Common myeloid progenitor, CD34-positive (primary cell): Measurements from ENCODE around the gene PPIL4.

ENCODE experiments used
- CTCF ChIA-PET: fragments of 350-600 bp; sonication (Branson Sonifier 250); formaldehyde crosslinking; loops from one replicate; lab custom pipeline; 2021; ENCODE audit warnings: antibody characterized with exemption; lab: Charles Lee
- POLR2A ChIA-PET: fragments of 350-600 bp; sonication (Branson Sonifier 250); formaldehyde crosslinking; loops from one replicate; lab custom pipeline; 2021; ENCODE audit warnings: antibody characterized with exemption; lab: Charles Lee
- DNase-seq, 3 donors: peaks; one replicate each; pipeline versions ENCODE4 v3.0.0 to v3.0.0-alpha.2; 2013
- H3K27ac ChIP-seq, 2 experiments: 1 replicate in 1 of 2; 2 replicates in 1 of 2; pipeline ENCODE4 v1.7.0; 2013; ENCODE audit warnings: inconsistent platforms in 2 of 2, low read length in 2 of 2, mild to moderate bottlenecking in 2 of 2, low read depth in 1 of 2, moderate library complexity in 1 of 2; ENCODE audit not compliant: severe bottlenecking in 2 of 2, insufficient read depth in 1 of 2, poor library complexity in 1 of 2
- H3K27me3 ChIP-seq, 5 experiments: replicated peaks in 2 of 5; 1 replicate in 3 of 5; 2 replicates in 2 of 5; pipeline versions ENCODE4 v1.6.1 to v1.7.0; 2013; ENCODE audit warnings: low read length in 4 of 5, mild to moderate bottlenecking in 2 of 5, moderate library complexity in 2 of 5, inconsistent platforms in 1 of 5; ENCODE audit not compliant: insufficient read depth in 5 of 5, control insufficient read depth in 4 of 5
- H3K36me3 ChIP-seq, 4 experiments: 1 replicate in 2 of 4; 2 replicates in 2 of 4; pipeline versions ENCODE4 v1.6.1 to v1.7.0; 2013; ENCODE audit warnings: low read length in 3 of 4, control low read depth in 1 of 4, mild to moderate bottlenecking in 1 of 4; ENCODE audit not compliant: control insufficient read depth in 4 of 4, insufficient read depth in 4 of 4
- H3K4me1 ChIP-seq, 4 experiments: 1 replicate in 3 of 4; 2 replicates in 1 of 4; pipeline versions ENCODE4 v1.6.1 to v1.7.1; 2013; ENCODE audit warnings: low read length in 3 of 4, mild to moderate bottlenecking in 3 of 4, control low read depth in 1 of 4, inconsistent platforms in 1 of 4, moderate library complexity in 1 of 4; ENCODE audit not compliant: control insufficient read depth in 4 of 4, insufficient read depth in 4 of 4; ENCODE audit errors: control extremely low read depth in 1 of 4
- H3K4me3 ChIP-seq, 7 experiments: 1 replicate in 4 of 7; 2 replicates in 3 of 7; pipeline versions ENCODE4 v1.5.1 to v1.7.0; 2013; ENCODE audit warnings: mild to moderate bottlenecking in 7 of 7, low read length in 6 of 7, moderate library complexity in 6 of 7, inconsistent platforms in 2 of 7, low read depth in 2 of 7, control low read depth in 1 of 7; ENCODE audit not compliant: insufficient read depth in 4 of 7, control insufficient read depth in 1 of 7; ENCODE audit errors: extremely low read depth in 1 of 7
- H3K9me3 ChIP-seq, 5 experiments: 1 replicate in 4 of 5; 2 replicates in 1 of 5; pipeline versions ENCODE4 v1.6.1 to v1.7.1; 2013; ENCODE audit warnings: low read length in 4 of 5, mild to moderate bottlenecking in 2 of 5, inconsistent platforms in 1 of 5, low read depth in 1 of 5, moderate library complexity in 1 of 5; ENCODE audit not compliant: control insufficient read depth in 4 of 5, insufficient read depth in 2 of 5; ENCODE audit errors: control extremely low read depth in 1 of 5
- WGBS: methylation state at CpG from one replicate; pipeline ENCODE4 v1.1.5; 2013; ENCODE audit not compliant: insufficient coverage; 5-methylcytosine and 5-hydroxymethylcytosine counted together

The PPIL4 gene

GRCh38 chr6:149458806-149459205 lies 87.0 kb downstream of the PPIL4 start:
- ChIA-PET POLR2A (no interaction called here), CTCF (interaction anchor here (1.2 to 2.0 kb wide), 3 partner anchors 15 to 412 kb away, joined by 3 to 5 read pairs (median 3); no protein-coding TSS in a partner anchor)
- no CpG with 5 or more reads among the region's 1 CpG for WGBS
- peaks cover 0 to 10% (median 9%) of the 10 kb centered on the region in 4 experiments for H3K4me1 ChIP-seq
- H3K27ac ChIP-seq, result no peak overlapping the region
- H3K27me3 ChIP-seq, result peaks cover 0 to 12% (median 4%) of the 10 kb centered on the region in 5 experiments
- H3K9me3 ChIP-seq, result no peaks in the 10 kb centered on the region
- H3K4me3 ChIP-seq, result no peak overlapping the region
- H3K36me3 ChIP-seq, result peaks cover 0 to 5% (median 2%) of the 10 kb centered on the region in 4 experiments
- no peak for DNase-seq

- Histone ChIP-seq H3K27ac (no peak overlapping the region), H3K27me3 (peaks cover 0 to 18% (median 4%) of the 10 kb centered on the region in 5 experiments), H3K9me3 (no peaks in the 10 kb centered on the region), H3K36me3 (peaks cover 0 to 5% (median 2%) of the 10 kb centered on the region in 4 experiments), H3K4me1 (peaks cover 0 to 13% (median 11%) of the 10 kb centered on the region in 4 experiments), H3K4me3 (no peak overlapping the region)
- ChIA-PET CTCF (interaction anchor here (0.6 to 2.0 kb wide), 3 partner anchors 14 to 51 kb away, joined by 3 to 5 read pairs (median 3); no protein-coding TSS in a partner anchor), POLR2A (no interaction called here)
- DNase-seq, result no peak
- 100% methylated on average over 5 of the region's 7 CpGs for WGBS
These were observed 87.6 kb downstream of the PPIL4 start for GRCh38 chr6:149458196-149458595.

- CTCF ChIA-PET, result interaction anchor here (0.6 to 2.0 kb wide), 2 partner anchors 14 to 51 kb away, joined by 3 to 5 read pairs; no protein-coding TSS in a partner anchor
- 98% methylated on average over 5 of the region's 7 CpGs for WGBS
These were observed 88.4 kb downstream of the PPIL4 start for GRCh38 chr6:149457316-149457884.

GRCh38 chr6:149456311-149457021 lies 89.4 kb downstream of the PPIL4 start:
- POLR2A ChIA-PET, result no interaction called here
- Histone ChIP-seq H3K27me3 (peaks cover 0 to 35% (median 10%) of the 10 kb centered on the region in 5 experiments), H3K4me3 (no peak overlapping the region), H3K9me3 (no peaks in the 10 kb centered on the region), H3K27ac (no peak overlapping the region), H3K4me1 (peaks cover 0 to 13% (median 11%) of the 10 kb centered on the region in 4 experiments), H3K36me3 (peaks cover 0 to 7% (median 3%) of the 10 kb centered on the region in 4 experiments)
- DNase-seq, result no peak
- CTCF ChIA-PET, result no interaction called here
- WGBS, result 98% methylated on average over 49 of the region's 49 CpGs

More at GRCh38 chr6:149457316-149457884, 88.4 kb downstream of the PPIL4 start:
- no peak overlapping the region for H3K4me3 ChIP-seq
- H3K4me1 ChIP-seq, result peaks cover 0 to 13% (median 11%) of the 10 kb centered on the region in 4 experiments
- peaks cover 0 to 25% (median 4%) of the 10 kb centered on the region in 5 experiments for H3K27me3 ChIP-seq
- H3K27ac ChIP-seq, result no peak overlapping the region
- POLR2A ChIA-PET, result no interaction called here
- H3K9me3 ChIP-seq, result no peaks in the 10 kb centered on the region
- H3K36me3 ChIP-seq, result peaks cover 0 to 4% (median 2%) of the 10 kb centered on the region in 4 experiments
- DNase-seq, result no peak

- CTCF ChIA-PET, result interaction anchor here (1.0 to 1.2 kb wide), 2 partner anchors 8 to 62 kb away, joined by 3 read pairs; no protein-coding TSS in a partner anchor
- peaks cover 0 to 26% (median 19%) of the 10 kb centered on the region in 4 experiments for H3K4me1 ChIP-seq
- no peak for DNase-seq
- H3K27ac ChIP-seq, result no peak overlapping the region
- POLR2A ChIA-PET, result no interaction called here
- WGBS, result 90% methylated on average over 11 of the region's 11 CpGs
- peaks cover 0 to 7% (median 2%) of the 10 kb centered on the region in 4 experiments for H3K36me3 ChIP-seq
- no peak overlapping the region for H3K4me3 ChIP-seq
- peaks cover 0 to 47% (median 11%) of the 10 kb centered on the region in 5 experiments for H3K27me3 ChIP-seq
- H3K9me3 ChIP-seq, result no peaks in the 10 kb centered on the region
These were observed 90.7 kb downstream of the PPIL4 start for GRCh38 chr6:149455031-149455732.
